GM19455 (cell line): Measurements from ENCODE around the gene APOBEC3C.
"Not testable (repeated sequence)": the region's sequence is repeated elsewhere in the genome, so short reads cannot be mapped to it uniquely, and the experiment has no call there.

Experiments used
- ATAC-seq: cut with Tn5 transposase; IDR thresholded peaks from one replicate; pipeline ENCODE4 v1.9.1; 2021; ENCODE audit not compliant: unreplicated experiment

The APOBEC3C gene

DNA sequence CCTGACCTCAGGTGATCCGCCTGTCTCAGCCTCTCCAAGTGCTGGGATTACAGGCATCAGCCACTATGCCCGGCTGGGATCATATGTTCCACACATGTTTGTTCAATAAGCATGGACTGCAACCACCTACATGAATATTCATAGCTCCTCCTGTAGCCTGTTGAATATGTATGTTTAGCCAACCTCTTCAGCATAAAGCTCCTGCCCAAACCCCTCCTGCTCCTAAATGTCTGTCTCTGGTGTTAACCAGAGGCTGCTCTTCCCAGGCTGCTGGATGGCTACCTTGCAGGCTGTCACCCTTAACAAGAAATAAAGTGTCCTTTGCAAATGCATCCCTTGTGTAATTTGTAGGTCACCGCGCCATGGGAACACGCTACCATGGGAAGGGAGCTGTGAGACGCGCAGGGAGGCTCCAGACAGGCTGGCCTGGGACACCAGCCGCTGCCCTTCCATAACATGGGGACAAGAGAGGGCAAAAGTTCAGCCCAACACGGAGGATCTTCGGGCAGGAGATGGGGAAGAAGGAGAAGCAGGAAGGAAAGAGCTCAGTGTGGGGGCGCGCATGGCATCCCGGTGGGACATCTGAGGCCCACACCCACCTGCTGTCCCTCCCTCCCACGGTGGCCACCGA, 6.1 kb downstream of the APOBEC3C start:
- not testable (repeated sequence) for ATAC-seq

DNA sequence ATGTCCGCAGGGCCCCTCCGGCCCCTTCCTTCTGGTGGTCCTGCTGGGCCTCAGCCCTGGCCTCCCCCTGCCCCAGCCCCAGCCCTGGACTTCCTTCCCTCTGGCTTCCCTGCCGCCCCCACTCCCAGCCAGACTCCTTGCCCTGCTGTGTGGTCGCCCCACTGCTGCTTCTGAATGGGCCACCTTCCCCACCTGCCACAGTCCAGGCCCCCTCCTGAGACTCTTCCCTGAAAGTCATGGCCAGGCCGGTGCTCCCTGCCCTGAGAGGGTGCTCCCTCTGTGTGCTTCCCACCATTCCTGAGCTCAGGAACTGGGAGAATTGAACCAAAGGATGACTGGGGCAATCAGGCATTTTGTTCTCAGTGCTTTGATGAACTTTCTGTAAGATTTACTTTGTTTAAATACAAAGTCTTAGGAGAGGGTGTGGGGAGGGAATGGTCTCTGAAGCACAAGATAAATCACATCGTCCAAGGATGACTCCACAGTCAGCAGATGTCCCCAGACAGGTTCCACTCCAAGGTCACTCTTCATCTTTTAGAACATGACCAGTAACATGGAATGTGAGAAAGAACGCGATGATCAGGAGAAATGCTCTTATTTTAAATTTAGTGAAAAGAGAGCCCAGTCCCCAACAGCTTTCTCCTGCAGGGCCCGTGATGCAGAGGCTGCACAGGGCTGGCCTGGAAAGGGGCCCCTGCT, 7.6 kb downstream of the APOBEC3C start:
- no peak for ATAC-seq

DNA sequence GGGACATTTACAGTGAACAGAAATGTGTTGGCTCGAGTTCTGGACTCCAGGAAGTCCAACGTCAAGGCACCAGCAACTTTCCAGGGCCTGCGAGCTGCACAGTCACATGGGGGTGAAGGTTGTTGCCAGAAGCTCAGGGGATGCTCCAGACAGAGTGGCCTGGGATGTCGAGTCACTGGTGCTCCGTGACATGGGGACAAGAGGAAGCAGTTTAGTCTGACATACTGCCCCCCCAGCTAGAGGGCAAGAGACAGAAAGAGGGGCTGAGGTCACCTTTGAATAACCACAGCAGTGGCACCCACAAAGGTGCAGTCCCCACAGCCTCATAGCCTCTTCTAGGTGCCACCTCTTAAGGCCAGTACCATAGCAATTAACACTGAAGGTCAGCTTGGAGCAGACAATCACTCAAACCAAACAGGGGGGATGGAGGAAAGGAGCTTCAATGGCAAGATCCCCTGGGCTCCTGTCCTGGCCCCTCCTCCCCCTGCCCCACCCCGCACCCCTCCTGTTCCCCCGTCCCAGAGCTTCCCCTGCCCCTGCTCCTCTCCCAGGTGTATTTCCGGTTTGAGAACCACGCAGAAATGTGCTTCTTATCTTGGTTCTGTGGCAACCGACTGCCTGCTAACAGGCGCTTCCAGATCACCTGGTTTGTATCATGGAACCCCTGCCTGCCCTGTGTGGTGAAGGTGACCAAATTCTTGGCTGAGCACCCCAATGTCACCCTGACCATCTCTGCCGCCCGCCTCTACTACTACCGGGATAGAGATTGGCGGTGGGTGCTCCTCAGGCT, 10.7 kb downstream of the APOBEC3C start:
- ATAC-seq, result no peak

DNA sequence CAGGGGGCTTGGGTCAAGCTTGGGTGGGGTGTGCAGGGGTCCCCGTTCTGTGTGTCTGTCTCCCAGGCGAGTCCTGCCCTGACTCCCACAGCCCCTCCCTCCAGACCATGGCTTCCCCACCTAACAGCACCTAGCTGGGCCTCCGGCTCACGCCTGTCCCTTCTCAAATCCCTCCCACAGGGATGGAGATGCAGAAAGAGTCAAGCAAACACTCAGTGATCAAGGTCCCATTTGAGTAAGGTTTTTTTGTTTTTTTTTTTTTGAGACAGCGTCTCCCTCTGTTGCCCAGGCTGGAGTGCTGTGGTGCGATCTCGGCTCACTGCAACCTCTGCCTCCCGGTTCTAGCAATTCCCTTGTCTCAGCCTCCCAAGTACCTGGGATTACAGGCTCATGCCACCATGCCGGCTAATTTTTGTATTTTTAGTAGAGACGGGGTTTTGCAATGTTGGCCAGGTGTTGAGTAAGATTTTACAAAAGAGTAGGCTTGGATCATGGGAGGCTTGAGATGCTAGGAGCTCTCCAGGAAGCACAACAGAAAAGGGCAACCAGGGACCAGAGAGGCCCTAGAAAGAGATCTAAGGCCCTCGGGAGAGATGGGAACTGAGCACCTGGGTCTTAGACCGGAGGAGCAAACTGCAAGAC, 12.6 kb downstream of the APOBEC3C start:
- ATAC-seq, result no peak

DNA sequence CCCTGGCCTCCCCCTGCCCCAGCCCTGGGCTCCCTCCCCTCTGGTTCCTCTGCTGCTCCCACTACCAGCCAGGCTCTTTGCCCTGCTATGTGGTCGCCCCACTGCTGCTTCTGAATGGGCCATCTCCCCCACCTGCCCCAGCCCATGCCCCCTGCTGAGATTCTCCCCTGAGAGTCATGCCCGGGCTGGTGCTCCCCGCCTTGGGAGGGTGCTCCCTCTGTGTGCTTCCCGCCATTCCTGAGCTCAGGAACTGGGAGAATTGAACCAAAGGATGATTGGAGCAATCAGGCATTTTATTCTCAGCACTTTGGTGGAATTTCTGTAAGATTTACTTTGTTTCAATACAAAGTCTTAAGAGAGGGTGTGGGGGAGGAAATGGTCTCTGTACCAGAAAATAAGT, 13.7 kb downstream of the APOBEC3C start:
- no peak for ATAC-seq

DNA sequence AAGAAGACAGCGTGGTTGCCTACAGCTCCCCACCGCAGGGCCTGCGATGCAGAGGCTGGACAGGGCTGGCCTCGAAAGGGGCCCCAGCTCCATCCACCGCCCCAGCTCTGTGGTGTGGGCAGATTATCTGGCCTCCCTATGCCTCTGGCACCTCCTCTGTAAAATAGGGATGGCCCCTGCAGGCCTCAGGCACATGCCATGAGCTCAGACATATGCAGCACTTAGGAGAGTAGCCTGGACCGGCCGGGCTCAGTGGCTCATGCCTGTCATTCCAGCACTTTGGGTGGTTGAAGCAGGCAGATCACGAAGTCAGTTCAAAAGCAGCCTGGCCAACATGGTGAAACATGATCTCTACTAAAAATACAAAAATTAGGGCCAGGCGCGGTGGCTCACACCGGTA, 14.2 kb downstream of the APOBEC3C start:
- ATAC-seq, result no peak

DNA sequence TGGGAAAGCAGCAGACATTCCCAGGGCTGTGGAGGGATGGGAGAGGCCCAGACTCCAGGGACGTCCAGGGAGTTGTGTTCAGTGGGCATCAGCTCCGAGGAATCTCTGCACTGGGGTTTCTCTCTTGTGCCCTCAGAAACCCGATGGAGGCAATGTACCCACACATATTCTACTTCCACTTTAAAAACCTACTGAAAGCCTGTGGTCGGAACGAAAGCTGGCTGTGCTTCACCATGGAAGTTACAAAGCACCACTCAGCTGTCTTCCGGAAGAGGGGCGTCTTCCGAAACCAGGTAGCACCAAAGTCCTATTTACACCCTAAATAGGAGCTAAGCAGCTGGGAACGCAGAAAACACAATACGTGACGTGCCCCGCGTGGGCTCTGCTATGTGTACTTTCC, 15.2 kb downstream of the APOBEC3C start:
- ATAC-seq, result no peak

DNA sequence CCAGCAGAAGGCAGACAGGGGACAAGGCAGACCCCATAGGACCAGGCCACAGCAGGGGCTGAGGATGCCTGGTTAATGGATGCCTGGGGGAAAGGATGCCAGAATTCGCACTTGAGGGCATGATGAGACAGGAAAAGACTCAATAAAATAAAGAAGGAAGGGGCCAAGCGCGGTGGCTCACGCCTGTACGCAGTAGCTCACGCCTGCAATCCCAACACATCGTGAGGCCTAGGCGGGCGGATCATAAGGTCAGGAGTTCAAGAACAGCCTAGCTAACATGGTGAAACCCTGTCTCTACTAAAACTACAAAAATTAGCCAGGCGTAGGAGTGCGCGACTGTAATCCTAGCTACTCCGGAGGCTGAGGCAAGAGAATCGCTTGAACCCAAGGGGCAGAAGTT, 16.6 kb downstream of the APOBEC3C start:
- no peak for ATAC-seq

DNA sequence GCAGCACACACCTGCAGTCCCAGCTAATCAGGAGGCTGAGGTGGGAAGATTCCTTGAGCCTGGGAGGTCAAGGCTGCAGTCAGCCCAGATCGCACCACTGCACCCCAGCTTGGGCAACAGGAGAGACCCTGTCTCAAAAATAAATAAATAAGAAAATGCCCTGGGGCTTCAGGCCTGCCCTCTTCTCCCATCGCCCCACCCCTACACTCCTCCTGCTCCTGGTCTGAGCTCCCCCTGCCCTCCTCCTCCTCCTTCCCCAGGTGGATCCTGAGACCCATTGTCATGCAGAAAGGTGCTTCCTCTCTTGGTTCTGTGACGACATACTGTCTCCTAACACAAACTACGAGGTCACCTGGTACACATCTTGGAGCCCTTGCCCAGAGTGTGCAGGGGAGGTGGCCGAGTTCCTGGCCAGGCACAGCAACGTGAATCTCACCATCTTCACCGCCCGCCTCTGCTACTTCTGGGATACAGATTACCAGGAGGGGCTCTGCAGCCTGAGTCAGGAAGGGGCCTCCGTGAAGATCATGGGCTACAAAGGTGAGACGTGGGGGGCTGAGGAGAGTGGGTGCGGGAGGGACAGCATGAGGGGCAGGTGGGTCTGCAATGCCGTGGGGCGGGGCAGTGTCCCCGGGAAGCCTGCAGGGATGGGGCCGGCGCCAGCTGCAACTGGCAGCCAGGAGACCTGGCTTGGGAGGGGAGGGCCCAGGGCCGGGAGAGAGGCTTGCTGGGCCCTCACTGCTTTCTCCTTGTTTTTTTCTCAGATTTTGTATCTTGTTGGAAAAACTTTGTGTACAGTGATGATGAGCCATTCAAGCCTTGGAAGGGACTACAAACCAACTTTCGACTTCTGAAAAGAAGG, 17.6 kb downstream of the APOBEC3C start:
- ATAC-seq, result not testable (repeated sequence)

DNA sequence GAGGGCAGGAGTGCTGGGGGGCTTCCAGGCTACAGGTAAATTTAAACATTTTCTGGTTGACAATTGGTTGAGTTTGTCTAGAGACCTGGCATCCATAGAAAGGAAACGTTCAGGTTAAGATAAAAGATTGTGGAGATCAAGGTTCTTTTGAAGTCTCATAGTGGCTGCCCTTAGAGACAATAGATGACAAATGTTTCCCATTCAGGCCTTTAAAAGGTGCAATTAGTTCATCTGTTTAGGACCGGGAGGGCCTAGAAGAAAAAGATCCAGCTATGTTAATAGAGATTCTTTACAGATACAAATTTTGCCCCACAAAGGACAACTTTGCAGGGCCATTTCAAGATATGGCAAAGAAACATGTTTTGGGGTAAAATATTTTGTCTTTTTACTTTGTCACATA, 23.0 kb downstream of the APOBEC3C start:
- ATAC-seq, result not testable (repeated sequence)

DNA sequence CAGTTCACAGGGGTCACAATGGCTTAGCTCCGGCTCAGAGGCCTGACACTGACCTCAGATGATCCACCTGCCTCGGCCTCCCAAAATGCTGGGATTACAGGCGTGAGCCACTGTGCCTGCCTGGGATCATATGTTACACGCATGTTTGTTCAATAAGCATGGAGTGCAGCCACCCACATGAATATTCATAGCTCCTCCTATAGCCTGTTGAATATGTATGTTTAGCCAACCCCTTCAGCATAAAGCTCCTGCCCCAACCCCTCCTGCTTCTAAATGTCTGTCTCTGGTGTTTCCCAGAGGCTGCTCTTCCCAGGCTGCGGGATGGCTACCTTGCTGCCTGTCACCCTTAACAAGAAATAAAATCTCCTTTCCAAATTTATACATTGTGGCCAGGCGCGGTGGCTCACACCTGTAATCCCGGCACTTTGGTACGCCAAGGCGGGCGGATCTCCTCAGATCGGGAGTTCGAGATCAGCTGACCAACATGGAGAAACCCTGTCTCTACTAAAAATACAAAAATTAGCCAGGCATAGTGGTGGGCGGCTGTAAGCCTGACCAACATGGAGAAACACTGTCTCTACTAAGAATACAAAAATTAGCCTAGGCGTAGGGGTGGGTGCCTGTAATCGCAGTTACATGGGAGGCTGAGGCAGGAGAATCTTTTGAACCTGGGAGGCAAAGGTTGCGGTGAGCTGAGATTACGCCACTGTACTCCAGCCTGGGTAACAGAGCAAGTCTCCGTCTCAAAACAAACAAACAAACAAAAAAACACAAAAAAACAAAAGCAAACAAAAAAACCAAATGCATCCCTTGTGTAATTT, 25.5 kb downstream of the APOBEC3C start:
- no peak for ATAC-seq

DNA sequence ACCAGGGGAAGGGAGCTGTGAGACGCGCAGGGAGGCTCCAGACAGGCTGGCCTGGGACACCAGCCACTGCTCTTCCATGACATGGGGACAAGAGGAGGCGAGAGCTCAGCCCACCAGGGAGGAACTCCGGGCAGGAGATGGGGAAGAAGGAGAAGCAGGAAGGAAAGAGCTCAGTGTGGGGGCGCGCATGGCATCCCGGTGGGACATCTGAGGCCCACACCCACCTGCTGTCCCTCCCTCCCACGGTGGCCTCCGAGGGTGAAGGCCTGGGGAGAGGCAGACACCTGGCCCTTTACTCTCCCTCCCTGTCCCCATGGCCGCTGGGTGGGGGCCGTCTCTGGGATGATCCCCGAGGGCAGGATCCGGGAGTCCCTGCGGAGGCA, 26.1 kb downstream of the APOBEC3C start:
- ATAC-seq, result not testable (repeated sequence)

DNA sequence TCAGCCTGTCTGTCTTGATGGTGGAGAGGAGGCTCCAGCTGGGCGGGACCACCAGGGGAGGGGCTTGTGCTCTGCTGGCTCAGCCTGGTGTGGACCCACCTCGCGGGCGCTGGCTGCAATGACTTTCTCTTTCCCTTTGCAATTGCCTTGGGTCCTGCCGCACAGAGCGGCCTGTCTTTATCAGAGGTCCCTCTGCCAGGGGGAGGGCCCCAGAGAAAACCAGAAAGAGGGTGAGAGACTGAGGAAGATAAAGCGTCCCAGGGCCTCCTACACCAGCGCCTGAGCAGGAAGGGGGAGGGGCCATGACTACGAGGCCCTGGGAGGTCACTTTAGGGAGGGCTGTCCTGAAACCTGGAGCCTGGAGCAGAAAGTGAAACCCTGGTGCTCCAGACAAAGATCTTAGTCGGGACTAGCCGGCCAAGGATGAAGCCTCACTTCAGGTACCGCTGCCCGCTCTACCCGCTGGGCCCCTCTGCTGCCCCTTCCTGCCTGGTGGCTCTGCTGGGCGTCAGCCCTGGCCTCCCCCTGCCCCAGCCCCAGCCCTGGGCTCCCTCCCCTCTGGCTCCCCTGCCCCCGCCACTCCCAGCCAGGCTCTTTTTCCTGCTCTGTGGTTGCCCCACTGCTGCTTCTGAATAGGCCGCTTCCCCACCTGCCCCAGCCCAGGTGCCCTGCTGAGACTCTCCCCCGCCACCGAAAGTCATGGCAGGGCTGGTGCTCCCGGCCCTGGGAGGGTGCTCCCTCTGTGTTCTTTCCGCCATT, 26.7 kb downstream of the APOBEC3C start, which contains the start of gene APOBEC3F:
APOBEC3F (plus strand) TSS at position 327 of the 759 bp plus-strand sequence; CDS start at position 424, 97 bp downstream.
- ATAC-seq, result peak; percentile 88

DNA sequence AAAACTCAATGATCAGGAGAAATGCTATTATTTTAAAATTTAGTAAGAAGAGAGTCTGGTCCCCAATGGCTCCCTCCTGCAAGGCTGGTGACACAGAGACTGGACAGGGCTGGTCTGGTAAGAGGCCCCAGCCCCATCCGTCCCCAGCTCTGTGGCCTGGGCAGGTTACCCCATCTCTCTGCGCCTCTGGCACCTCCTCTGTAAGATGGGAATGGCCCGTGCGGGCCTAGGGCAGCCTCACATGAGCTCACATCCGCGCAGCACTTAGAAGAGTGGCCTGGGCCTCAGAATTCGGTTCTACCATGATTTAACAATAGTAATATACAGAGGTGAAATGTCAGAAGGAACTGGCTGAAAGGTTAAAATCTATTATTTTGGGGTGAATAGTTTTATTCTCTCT, 27.9 kb downstream of the APOBEC3C start:
- no peak for ATAC-seq

DNA sequence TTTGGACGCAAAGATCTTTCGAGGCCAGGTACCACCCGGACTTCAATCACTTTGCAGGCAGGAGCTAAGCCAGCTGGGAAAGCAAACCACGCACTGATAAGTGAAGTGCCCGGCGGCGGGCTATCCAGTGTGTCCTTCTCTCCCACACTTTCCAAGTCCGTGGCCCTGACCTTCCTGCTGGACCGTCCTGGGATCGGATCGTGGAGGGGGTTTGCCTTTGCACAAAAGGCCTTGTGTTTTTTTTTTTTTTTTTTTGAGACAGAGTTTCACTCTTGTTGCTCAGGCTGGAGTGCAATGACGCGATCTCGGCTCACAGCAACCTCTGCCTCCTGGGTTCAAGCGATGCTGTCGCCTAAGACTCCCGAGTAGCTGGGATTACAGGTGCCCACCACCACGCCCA, 29.0 kb downstream of the APOBEC3C start:
- ATAC-seq, result not testable (repeated sequence)

DNA sequence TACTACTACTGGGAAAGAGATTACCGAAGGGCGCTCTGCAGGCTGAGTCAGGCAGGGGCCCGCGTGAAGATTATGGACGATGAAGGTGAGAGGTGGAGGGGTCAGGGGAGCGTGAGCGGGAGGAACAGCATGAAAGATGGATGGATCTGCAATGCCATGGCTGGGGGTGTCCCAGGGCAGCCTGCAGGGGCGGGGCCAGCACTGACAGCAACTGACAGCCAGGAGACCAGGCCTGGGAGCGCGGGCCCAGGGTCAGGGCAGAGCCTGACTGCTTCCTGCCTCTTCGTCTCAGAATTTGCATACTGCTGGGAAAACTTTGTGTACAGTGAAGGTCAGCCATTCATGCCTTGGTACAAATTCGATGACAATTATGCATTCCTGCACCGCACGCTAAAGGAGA, 31.1 kb downstream of the APOBEC3C start:
- not testable (repeated sequence) for ATAC-seq

DNA sequence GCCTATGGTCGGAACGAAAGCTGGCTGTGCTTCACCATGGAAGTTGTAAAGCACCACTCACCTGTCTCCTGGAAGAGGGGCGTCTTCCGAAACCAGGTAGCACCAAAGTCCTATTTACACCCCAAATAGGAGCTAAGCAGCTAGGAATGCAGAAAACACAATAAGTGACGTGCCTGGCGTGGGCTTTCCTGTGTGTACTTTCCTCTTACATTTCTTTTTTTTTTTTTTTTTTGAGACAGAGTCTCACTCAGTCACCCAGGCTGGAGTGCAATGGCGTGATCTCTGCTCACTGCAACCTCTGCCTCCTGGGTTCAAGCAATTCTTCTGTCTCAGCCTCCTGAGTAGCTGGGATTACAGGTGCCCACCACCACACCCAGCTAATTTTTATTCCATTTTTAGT, 35.4 kb downstream of the APOBEC3C start:
- ATAC-seq, result not testable (repeated sequence)

DNA sequence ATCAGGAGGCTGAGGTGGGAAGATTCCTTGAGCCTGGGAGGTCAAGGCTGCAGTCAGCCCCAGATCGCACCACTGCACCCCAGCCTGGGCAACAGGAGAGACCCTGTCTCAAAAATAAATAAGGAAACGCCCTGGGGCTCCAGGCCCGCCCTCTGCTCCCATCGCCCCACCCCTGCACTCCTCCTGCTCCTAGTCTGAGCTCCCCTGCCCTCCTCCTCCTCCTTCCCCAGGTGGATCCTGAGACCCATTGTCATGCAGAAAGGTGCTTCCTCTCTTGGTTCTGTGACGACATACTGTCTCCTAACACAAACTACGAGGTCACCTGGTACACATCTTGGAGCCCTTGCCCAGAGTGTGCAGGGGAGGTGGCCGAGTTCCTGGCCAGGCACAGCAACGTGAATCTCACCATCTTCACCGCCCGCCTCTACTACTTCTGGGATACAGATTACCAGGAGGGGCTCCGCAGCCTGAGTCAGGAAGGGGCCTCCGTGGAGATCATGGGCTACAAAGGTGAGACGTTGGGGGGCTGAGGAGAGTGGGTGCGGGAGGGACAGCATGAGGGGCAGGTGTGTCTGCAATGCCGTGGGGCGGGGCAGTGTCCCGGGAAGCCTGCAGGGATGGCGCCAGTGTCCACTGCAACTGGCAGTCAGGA, 37.9 kb downstream of the APOBEC3C start:
- not testable (repeated sequence) for ATAC-seq
